Mesendoderm (in vitro differentiated cells): ENCODE results near the gene OR56B4.

Experiments used
- DNase-seq: peaks from one replicate; pipeline ENCODE4 v3.0.0; 2013
- H2AK5ac ChIP-seq: 2 replicates; pipeline ENCODE4 v1.6.1; 2013; ENCODE audit warnings: low read length, inconsistent platforms
- H2BK120ac ChIP-seq: 2 replicates; pipeline ENCODE4 v1.6.1; 2013; ENCODE audit warnings: low read depth, mild to moderate bottlenecking, low read length, moderate library complexity, mixed read lengths
- H2BK15ac ChIP-seq: replicated peaks from 2 replicates; pipeline ENCODE4 v1.6.1; 2013; ENCODE audit warnings: low read depth, mild to moderate bottlenecking, moderate library complexity
- H2BK5ac ChIP-seq: 2 replicates; pipeline ENCODE4 v1.6.1; 2013; ENCODE audit warnings: low read length, inconsistent platforms
- H3K18ac ChIP-seq: 2 replicates; pipeline ENCODE4 v1.6.1; 2013; ENCODE audit warnings: mild to moderate bottlenecking, low read length, mixed read lengths
- H3K23ac ChIP-seq: one replicate; pipeline ENCODE4 v1.6.1; 2013; ENCODE audit warnings: low read length
- H3K27ac ChIP-seq: 2 replicates; pipeline ENCODE4 v1.5.1; 2013; ENCODE audit warnings: low read depth, mild to moderate bottlenecking, inconsistent platforms, low read length, moderate library complexity
- H3K27me3 ChIP-seq: 2 replicates; pipeline ENCODE4 v1.6.1; 2013; ENCODE audit warnings: low read length, control low read depth, mild to moderate bottlenecking, inconsistent platforms; ENCODE audit not compliant: insufficient read depth, poor library complexity
- H3K36me3 ChIP-seq: 2 replicates; pipeline ENCODE4 v1.6.1; 2013; ENCODE audit warnings: low read length, inconsistent platforms; ENCODE audit not compliant: control insufficient read depth, insufficient read depth
- H3K4ac ChIP-seq: one replicate; pipeline ENCODE4 v1.6.1; 2013; ENCODE audit warnings: low read depth, mild to moderate bottlenecking, low read length, moderate library complexity
- H3K4me1 ChIP-seq: 2 replicates; pipeline ENCODE4 v1.6.1; 2013; ENCODE audit warnings: low read depth, low read length, inconsistent platforms; ENCODE audit not compliant: control insufficient read depth
- H3K4me2 ChIP-seq: 2 replicates; pipeline ENCODE4 v1.6.1; 2013; ENCODE audit warnings: low read length
- H3K4me3 ChIP-seq: 2 replicates; pipeline ENCODE4 v1.5.1; 2013; ENCODE audit warnings: mild to moderate bottlenecking, low read length
- H3K56ac ChIP-seq: one replicate; pipeline ENCODE4 v1.6.1; 2013; ENCODE audit warnings: low read length
- H3K79me1 ChIP-seq: 2 replicates; pipeline ENCODE4 v1.6.1; 2013; ENCODE audit warnings: low read length, inconsistent platforms
- H3K79me2 ChIP-seq: 2 replicates; pipeline ENCODE4 v1.6.1; 2013; ENCODE audit warnings: mild to moderate bottlenecking, low read length; ENCODE audit not compliant: control insufficient read depth, insufficient read depth
- H3K9ac ChIP-seq: 2 replicates; pipeline ENCODE4 v1.6.1; 2013; ENCODE audit warnings: low read length, inconsistent platforms
- H4K5ac ChIP-seq: one replicate; pipeline ENCODE4 v1.6.1; 2013; ENCODE audit warnings: low read length
- H4K8ac ChIP-seq: one replicate; pipeline ENCODE4 v1.6.1; 2013; ENCODE audit warnings: low read depth, mild to moderate bottlenecking, control low read depth, low read length, moderate library complexity
- WGBS: extraction: QIAGEN DNeasy Blood & Tissue Kit; methylation state at CpG from one replicate; pipeline ENCODE4 v1.1.7; 2013; ENCODE audit warnings: low lambda C conversion rate, missing lambda C conversion rate; ENCODE audit not compliant: insufficient coverage; ENCODE audit errors: extremely low coverage; 5-methylcytosine and 5-hydroxymethylcytosine counted together

OR56B4 gene

DNA sequence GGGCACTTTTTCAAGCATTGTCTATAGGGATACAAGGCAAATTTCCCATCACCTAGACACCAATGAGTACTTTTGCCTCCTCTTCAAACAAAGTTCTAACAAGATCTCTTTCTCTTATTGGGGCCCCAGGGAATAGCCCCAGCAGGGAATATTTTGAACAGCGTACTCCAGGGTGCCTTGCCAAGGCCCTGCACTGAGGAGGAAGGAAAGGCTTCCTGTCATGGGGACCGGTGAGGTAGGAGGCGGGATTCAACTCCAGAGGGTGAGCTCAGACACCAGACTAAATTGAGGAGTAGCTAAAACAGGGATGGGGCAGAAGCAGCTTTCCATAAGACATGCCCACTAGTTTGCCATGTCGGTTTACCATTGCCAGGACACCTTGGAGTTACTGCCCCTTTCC lies 28.0 kb upstream of the OR56B4 start:
- H3K4me2 ChIP-seq, result no peak overlapping the region
- no peak overlapping the region for H2BK15ac ChIP-seq
- no peak overlapping the region for H3K56ac ChIP-seq
- no peak overlapping the region for H3K4ac ChIP-seq
- H3K27me3 ChIP-seq, result no peaks in the 10 kb centered on the region
- no peak overlapping the region for H3K4me3 ChIP-seq
- DNase-seq, result no peak
- H3K79me1 ChIP-seq, result no peaks in the 10 kb centered on the region
- H3K27ac ChIP-seq, result no peak overlapping the region
- no peak overlapping the region for H2BK5ac ChIP-seq
- no peak overlapping the region for H3K23ac ChIP-seq
- WGBS, result no CpG with 5 or more reads among the region's 4 CpGs
- no peak overlapping the region for H4K5ac ChIP-seq
- no peaks in the 10 kb centered on the region for H3K36me3 ChIP-seq
- H2BK120ac ChIP-seq, result no peak overlapping the region
- no peaks in the 10 kb centered on the region for H3K79me2 ChIP-seq
- H2AK5ac ChIP-seq, result no peak overlapping the region
- no peaks in the 10 kb centered on the region for H3K4me1 ChIP-seq
- no peak overlapping the region for H3K18ac ChIP-seq
- no peak overlapping the region for H4K8ac ChIP-seq
- H3K9ac ChIP-seq, result no peak overlapping the region

GRCh38 chr11:6083129-6083528 lies 24.4 kb upstream of the OR56B4 start:
- Histone ChIP-seq H2AK5ac (no peak overlapping the region), H3K79me2 (no peaks in the 10 kb centered on the region), H3K27me3 (no peaks in the 10 kb centered on the region), H3K27ac (no peak overlapping the region), H3K4me1 (no peaks in the 10 kb centered on the region), H2BK5ac (no peak overlapping the region), H2BK15ac (no peak overlapping the region), H3K56ac (no peak overlapping the region), H3K18ac (no peak overlapping the region), H3K79me1 (no peaks in the 10 kb centered on the region), H3K4me3 (no peak overlapping the region), H3K4ac (no peak overlapping the region), H3K4me2 (no peak overlapping the region), H3K9ac (no peak overlapping the region), H3K23ac (no peak overlapping the region), H4K8ac (no peak overlapping the region), H3K36me3 (no peaks in the 10 kb centered on the region), H4K5ac (no peak overlapping the region), H2BK120ac (no peak overlapping the region)
- no CpG with 5 or more reads among the region's 2 CpGs for WGBS
- no peak for DNase-seq

DNA sequence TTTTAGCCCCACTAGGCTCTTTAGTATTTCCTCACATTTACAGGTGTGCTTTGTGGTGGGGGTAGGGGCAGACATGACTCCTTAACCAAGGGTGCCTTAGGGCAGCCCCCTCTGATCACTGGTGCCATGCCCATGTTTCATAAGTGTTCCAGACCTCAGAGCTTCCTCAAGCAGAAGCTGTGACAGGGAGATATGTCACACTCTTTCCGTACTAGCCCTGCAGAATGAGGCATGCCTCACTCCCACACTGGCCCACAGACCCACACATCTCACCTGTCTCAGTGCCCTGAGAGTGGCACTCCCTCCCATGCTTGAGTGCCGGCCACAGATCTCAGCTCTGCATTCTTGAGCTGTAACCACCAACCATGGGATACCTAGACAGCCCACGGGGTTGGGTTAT lies 22.9 kb upstream of the OR56B4 start:
- H3K56ac ChIP-seq, result no peak overlapping the region
- no peak overlapping the region for H2BK15ac ChIP-seq
- no peaks in the 10 kb centered on the region for H3K27me3 ChIP-seq
- H3K9ac ChIP-seq, result no peak overlapping the region
- no peak overlapping the region for H3K18ac ChIP-seq
- no peaks in the 10 kb centered on the region for H3K79me1 ChIP-seq
- no peak overlapping the region for H4K5ac ChIP-seq
- no peaks in the 10 kb centered on the region for H3K36me3 ChIP-seq
- no peak overlapping the region for H3K27ac ChIP-seq
- WGBS, result no CpG with 5 or more reads among the region's 3 CpGs
- H3K23ac ChIP-seq, result no peak overlapping the region
- H2BK5ac ChIP-seq, result no peak overlapping the region
- H2AK5ac ChIP-seq, result no peak overlapping the region
- H3K4me2 ChIP-seq, result no peak overlapping the region
- DNase-seq, result no peak
- H2BK120ac ChIP-seq, result no peak overlapping the region
- H3K79me2 ChIP-seq, result no peaks in the 10 kb centered on the region
- H3K4me1 ChIP-seq, result no peaks in the 10 kb centered on the region
- H3K4me3 ChIP-seq, result no peak overlapping the region
- H4K8ac ChIP-seq, result no peak overlapping the region
- H3K4ac ChIP-seq, result no peak overlapping the region

GRCh38 chr11:6094186-6094585 lies 13.3 kb upstream of the OR56B4 start:
- Histone ChIP-seq H2BK120ac (no peak overlapping the region), H3K79me2 (no peaks in the 10 kb centered on the region)
- WGBS, result no CpG with 5 or more reads among the region's 1 CpG

GRCh38 chr11:6095798-6096197 lies 11.7 kb upstream of the OR56B4 start:
- Histone ChIP-seq H2BK120ac (no peak overlapping the region), H3K56ac (no peak overlapping the region), H3K4ac (no peak overlapping the region), H3K27me3 (no peaks in the 10 kb centered on the region), H2BK15ac (no peak overlapping the region), H3K4me2 (no peak overlapping the region), H3K9ac (no peak overlapping the region), H2BK5ac (no peak overlapping the region), H3K18ac (no peak overlapping the region), H3K36me3 (no peaks in the 10 kb centered on the region), H3K4me3 (no peak overlapping the region), H3K27ac (no peak overlapping the region), H4K5ac (no peak overlapping the region), H3K79me2 (no peaks in the 10 kb centered on the region), H3K23ac (no peak overlapping the region), H2AK5ac (no peak overlapping the region), H3K4me1 (no peaks in the 10 kb centered on the region), H4K8ac (no peak overlapping the region), H3K79me1 (no peaks in the 10 kb centered on the region)
- DNase-seq, result no peak
- WGBS, result no CpG with 5 or more reads among the region's 2 CpGs

More at GRCh38 chr11:6094186-6094585, 13.3 kb upstream of the OR56B4 start:
- H3K18ac ChIP-seq, result no peak overlapping the region
- H2BK15ac ChIP-seq, result no peak overlapping the region
- no peak overlapping the region for H2AK5ac ChIP-seq
- no peak overlapping the region for H3K4ac ChIP-seq
- no peak overlapping the region for H3K9ac ChIP-seq
- H3K4me3 ChIP-seq, result no peak overlapping the region
- H3K79me1 ChIP-seq, result no peaks in the 10 kb centered on the region
- H3K27ac ChIP-seq, result no peak overlapping the region
- H3K23ac ChIP-seq, result no peak overlapping the region
- H3K36me3 ChIP-seq, result no peaks in the 10 kb centered on the region
- H3K4me1 ChIP-seq, result no peaks in the 10 kb centered on the region
- no peak overlapping the region for H4K5ac ChIP-seq
- no peak overlapping the region for H2BK5ac ChIP-seq
- no peak overlapping the region for H4K8ac ChIP-seq
- H3K4me2 ChIP-seq, result no peak overlapping the region
- no peaks in the 10 kb centered on the region for H3K27me3 ChIP-seq
- DNase-seq, result no peak
- no peak overlapping the region for H3K56ac ChIP-seq

GRCh38 chr11:6096417-6096816 lies 11.1 kb upstream of the OR56B4 start:
- DNase-seq, result no peak
- H3K18ac ChIP-seq, result no peak overlapping the region
- H3K23ac ChIP-seq, result no peak overlapping the region
- no peak overlapping the region for H3K27ac ChIP-seq
- H2BK5ac ChIP-seq, result no peak overlapping the region
- H3K4me3 ChIP-seq, result no peak overlapping the region
- no CpG with 5 or more reads among the region's 2 CpGs for WGBS
- H3K4me2 ChIP-seq, result no peak overlapping the region
- no peaks in the 10 kb centered on the region for H3K4me1 ChIP-seq
- H3K56ac ChIP-seq, result no peak overlapping the region
- no peak overlapping the region for H4K5ac ChIP-seq
- no peak overlapping the region for H2BK120ac ChIP-seq
- H3K4ac ChIP-seq, result no peak overlapping the region
- no peak overlapping the region for H2BK15ac ChIP-seq
- H4K8ac ChIP-seq, result no peak overlapping the region
- no peak overlapping the region for H2AK5ac ChIP-seq
- H3K79me2 ChIP-seq, result no peaks in the 10 kb centered on the region
- no peaks in the 10 kb centered on the region for H3K36me3 ChIP-seq
- H3K79me1 ChIP-seq, result no peaks in the 10 kb centered on the region
- H3K27me3 ChIP-seq, result no peaks in the 10 kb centered on the region
- H3K9ac ChIP-seq, result no peak overlapping the region
